GM10266 (cell line): ENCODE results near the gene LEP.

Experiments
- DNase-seq: peaks from one replicate; pipeline ENCODE4 v3.0.0; 2012; ENCODE audit errors: extremely low spot score
- CTCF ChIP-seq: IDR thresholded peaks from 2 replicates; pipeline ENCODE4 v1.5.1; 2012; ENCODE audit warnings: mild to moderate bottlenecking, low read depth; ENCODE audit not compliant: control insufficient read depth, insufficient read depth; ENCODE audit errors: missing control alignments

Gene LEP

GRCh38 chr7:128221929-128222403 lies 19.1 kb upstream of the LEP start:
- no peak for TF ChIP-seq CTCF
- no peak for DNase-seq

GRCh38 chr7:128226132-128226980 lies 14.7 kb upstream of the LEP start:
- DNase-seq: no peak
- no peak for TF ChIP-seq CTCF

GRCh38 chr7:128227271-128227670 lies 13.8 kb upstream of the LEP start:
- no peak for TF ChIP-seq CTCF

DNA sequence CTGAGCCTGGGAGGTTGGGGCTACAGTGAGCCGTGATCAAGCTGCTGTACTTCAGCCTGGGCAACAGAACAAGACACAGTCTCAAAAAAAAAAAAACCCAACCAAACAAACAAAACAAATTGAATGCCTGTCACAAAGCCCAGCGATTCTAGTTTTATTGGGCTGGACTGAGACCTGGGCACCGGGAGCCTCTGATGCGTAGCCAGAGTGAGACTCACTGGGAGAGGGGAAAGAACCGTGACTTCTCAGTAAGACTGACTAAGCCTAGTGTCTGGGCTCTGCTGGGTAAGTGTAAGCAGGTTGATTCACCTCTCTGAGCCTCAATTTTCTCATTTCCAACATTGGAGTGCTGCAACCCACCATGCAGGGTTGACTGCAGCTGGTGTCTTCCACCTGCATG lies 10.1 kb upstream of the LEP start:
- DNase-seq: no peak
- TF ChIP-seq CTCF: no peak

More at GRCh38 chr7:128227271-128227670, 13.8 kb upstream of the LEP start:
- no peak for DNase-seq

GRCh38 chr7:128231677-128232076 lies 9.4 kb upstream of the LEP start:
- DNase-seq: no peak
- no peak for TF ChIP-seq CTCF

DNA sequence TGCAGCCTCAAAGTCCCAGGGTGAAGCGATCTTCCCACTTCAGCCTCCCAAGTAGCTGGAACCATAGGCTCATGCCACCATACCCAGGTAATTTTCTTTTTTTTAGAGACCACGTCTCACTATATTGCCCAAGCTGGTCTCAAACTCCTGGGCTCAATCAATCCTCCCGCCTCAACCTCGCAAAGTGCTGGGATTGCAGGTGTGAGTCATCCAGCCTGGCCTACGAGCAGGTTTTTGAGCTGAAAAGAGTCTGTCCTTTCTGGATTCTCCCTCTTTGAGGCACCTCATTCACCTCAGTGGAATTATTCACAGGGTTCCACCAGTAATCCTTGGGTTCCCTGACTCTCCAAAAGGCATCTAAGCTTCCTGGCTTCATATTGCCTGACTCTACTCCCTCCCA lies 7.6 kb upstream of the LEP start:
- TF ChIP-seq CTCF: no peak
- no peak for DNase-seq

- no peak for DNase-seq
- TF ChIP-seq CTCF: no peak
These were observed 6.5 kb upstream of the LEP start for GRCh38 chr7:128234476-128235026.
